ENCODE measurements around the gene DPP10.

Gene DPP10

DNA sequence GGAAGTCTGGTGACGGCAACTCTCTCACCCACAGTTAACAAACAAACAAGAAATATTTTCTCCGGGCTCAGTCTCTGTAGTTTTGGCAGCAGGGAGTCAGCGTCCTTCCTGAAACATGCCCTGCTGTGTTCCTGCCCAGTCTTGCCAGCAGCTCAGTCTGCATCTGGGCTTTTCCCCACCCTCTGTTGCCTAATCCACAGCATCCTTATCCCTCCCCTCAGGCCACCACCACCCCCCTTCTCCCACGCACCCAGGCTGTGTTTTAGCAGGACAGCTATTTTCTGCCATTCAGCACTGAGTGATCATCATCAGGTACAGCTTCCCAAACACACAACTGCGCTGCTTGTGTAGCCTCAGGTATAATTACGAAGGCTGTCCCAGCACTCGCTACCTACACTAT, 168.2 kb downstream of the DPP10 start:
- DNase-seq, result no peak

DNA sequence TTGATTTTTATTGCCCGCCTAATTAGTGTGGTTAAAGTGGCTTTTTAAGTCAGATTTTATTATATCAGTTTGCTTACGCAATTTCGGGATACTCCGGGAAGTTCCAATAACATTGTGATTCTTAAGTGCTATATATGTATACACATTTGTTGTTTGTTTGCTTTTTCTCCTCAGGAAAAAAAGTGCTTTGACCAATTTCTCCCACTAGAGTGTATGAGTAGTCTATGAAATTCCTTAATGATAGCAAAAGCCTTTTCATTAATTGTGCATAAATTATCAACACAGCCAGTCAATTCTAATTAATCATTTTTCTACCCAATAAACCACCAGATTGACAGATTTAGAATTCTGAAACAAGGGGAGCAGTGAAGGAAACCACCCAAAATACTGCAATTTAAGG, 172.2 kb downstream of the DPP10 start:
- no peak for DNase-seq

GRCh38 chr2:114628481-114628880, 186.0 kb downstream of the DPP10 start:
- DNase-seq, result no peak

DNA sequence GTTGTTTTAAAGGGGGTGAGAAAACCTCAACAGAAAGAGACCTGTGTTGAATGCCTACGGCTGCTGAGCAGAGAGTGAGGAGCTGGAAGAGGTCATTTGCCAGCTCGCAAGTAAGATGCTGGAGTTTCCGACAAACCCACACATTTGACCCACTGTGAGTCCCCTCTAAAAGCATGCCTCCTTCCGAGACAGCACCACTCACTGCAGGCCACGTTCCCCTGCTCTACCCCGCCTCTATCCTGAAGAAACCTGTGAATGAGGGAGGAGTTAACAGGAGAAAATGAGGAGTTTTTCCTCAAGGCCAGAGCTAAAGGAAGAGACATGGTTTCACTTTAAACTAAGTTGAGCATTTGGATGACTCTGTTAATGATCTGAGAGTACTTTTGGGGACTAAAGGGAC, 188.7 kb downstream of the DPP10 start:
- DNase-seq, result no peak

- DNase-seq, result no peak
Observed at GRCh38 chr2:114642166-114642770, 199.8 kb downstream of the DPP10 start.

DNA sequence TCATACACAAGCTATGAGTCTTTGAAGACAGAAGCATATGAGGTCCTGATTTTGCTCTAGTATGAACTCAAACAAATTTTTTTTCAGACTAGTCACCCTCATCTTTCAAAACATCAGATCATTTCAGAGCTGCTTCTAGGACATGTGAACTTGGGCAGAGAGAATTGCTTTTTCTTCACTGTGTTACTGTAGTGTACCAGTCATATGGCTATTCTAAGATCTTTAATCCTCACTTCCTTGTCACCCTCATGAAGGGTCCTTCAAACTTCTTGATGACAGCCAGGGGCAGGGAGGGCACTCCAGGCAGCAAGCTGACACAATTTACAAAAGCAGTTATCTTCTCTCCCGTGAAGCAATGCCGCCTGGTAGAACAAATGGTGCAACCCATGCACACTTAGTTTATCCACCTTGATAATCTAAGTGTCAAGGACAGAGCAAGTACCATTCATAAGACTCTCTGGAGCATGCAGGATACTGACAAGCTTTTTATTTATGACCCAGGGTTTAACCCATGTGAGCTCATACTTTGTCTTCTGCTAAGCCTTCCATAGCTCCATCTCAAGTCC, 200.6 kb downstream of the DPP10 start:
- DNase-seq, result no peak

DNA sequence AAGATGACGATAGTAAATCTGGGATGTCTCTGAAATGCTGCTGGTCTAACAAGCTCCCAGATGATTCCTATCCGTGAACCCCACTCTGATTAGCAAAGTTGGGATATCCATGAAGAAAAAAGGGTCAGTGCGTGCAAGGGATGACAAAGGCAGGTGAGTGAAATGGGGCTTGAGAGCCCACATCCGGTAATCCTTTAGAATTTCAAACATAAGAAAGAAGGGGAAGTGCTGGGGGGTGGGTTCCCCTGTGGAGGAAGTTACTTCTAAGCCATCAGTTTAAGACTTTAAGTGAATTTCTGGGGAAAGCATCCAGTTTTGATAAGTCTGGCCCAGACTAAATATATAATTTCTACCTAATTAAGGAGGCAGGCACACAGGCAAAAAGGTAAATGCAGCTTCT, 209.5 kb downstream of the DPP10 start:
- no peak for DNase-seq

- DNase-seq, result no peak
Observed at GRCh38 chr2:114659880-114660279, 217.4 kb downstream of the DPP10 start.

DNA sequence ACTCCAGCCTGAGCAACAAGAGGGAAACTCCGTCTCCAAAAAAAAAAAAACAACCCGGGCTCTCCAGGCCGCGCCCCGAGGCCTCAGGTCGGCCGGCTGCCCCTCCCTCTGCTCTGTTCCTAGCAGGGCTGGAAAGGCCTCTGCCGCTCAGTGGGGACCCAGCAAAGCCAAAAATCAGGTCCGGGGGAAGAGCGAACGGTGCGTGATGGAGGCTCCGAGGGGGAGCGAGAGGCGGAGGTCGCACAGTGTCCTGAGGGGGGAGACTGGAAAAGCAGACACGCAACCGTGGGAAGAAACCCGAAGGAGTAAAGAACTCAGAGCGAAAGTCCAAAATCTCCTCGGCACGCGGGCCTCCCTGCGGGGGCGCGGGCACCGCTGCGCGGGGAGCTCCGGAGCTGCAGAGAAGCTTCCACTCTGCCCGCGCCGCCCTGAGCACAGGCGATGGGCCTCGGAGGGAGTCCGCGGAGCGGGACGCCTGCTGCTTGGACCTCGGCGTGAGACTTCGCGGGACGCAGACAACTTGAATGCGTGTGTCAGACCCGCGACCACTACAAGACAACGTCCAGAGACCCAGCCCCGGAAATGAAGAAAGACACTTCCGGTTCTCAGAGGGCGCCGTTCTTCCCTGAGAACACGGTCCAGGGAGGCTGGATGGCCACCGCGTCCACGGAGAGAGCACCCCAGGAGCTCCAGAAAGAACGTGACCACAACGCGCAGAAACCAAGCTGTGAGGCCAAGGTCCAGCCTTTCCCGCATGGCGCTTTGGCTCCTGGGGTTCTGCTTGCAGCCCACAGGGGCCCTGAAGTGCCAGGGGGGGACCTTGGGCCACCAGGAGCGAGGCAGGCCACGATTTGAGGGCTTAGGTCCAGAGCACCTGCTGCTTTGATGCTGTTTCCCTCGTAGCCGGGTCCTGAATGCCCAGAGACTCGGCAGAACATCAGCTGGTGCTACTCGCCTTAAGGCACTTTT, 219.8 kb downstream of the DPP10 start:
- DNase-seq, result no peak

GRCh38 chr2:114668415-114668814, 226.0 kb downstream of the DPP10 start:
- no peak for DNase-seq

DNA sequence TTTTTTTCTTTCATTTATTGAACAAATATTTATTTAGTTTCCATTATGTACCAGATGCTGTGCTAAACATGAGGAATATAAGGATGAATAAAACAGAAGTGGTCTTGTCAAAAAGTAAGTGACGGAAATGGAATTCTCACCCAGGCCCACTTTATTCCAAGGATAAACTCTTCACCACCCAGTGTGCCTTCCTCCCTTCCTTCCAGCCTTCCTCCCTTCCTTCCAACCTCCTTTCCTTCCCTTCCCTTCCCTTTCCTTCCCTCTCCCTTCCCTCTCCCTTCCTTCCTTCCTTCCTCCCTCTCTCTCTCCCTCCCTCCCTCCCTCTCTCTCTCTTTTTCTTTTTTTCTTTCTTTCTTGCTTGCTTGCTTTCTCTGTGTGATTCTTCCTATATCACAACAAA, 240.8 kb downstream of the DPP10 start:
- DNase-seq, result no peak

DNA sequence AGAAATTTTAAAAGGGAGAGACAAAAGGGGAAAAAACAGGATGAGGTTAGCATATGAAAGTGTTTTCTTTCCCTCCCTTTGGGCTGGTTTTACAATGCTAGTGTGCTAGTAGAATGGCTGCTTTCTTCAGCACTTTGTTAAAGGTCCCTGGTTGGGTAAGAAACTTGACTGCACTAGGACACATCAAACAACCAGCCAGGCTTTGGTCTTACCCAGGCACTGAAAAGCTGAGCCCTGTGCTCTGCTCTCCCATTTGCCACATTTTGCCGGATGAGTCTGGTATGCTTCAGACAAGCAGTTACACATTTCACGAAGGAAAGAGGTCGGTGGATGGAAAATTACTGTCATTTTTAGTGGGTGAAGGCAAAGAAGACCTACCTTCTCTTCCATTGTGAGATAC, 242.0 kb downstream of the DPP10 start:
- DNase-seq, result no peak

DNA sequence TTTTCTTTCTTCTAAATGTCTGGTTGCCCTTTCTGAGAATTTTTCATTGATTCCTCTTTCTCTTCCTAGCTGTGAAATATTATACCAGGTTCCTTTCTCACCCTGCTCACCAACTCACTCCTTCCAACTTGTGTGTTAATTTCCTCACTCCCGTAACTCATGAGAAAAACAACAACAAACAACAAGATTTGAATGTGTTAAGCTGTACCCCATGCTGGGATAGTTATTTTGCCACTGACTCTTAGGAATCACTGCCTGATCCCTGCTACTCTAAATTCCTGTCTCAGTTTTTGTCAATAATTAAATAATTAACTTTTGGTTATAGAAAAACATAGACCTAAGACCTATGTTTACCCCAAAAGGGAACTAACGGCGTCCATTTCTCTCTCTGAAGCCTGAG, 242.7 kb downstream of the DPP10 start:
- DNase-seq, result no peak

- no peak for DNase-seq
Observed at GRCh38 chr2:114688241-114688640, 245.8 kb downstream of the DPP10 start.

DNA sequence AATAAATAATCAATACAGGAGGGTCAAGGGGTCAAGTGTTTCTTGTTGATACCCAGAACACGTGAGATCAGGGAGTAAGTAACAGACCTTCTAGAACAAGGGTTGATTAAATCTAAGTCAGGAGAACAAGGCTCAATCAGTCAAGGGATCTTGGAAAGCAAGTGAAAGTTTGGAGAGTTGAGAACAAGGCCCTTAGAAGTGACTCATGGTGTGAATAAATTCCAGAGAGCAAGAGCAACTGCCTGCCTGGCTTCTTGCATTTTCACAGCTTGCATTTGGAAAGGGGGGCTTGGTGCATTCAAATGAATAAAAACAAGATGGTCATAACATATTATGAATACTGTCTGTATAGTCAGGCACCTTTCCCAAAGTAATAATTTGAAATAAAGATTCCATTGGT, 256.1 kb downstream of the DPP10 start:
- DNase-seq, result no peak

DNA sequence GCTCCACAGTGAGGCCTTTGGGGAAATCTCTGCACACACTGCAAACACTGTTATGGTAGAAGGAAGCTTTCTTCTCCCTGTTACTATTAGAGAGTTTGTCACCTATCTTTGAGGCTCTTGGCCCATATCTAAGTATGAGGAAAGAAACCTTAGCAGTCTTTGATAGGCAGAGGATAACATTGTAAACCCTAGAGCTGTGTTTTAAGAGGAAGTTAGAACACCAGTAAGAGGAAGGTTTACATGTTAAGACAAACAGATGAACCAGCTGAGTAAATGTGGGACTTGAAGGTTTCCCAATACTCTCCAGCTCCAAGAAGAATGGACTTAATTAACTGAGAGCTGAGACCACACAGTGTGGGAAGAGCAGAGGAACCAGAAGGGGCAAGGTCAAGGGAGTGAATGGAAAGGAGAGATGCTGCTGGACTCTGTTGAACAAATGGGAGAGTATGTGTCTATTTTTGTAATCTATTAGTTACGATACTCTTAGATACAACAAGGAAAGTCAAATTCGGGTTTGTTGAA, 257.0 kb downstream of the DPP10 start:
- DNase-seq, result no peak

GRCh38 chr2:114700440-114700839, 258.0 kb downstream of the DPP10 start:
- no peak for DNase-seq

DNA sequence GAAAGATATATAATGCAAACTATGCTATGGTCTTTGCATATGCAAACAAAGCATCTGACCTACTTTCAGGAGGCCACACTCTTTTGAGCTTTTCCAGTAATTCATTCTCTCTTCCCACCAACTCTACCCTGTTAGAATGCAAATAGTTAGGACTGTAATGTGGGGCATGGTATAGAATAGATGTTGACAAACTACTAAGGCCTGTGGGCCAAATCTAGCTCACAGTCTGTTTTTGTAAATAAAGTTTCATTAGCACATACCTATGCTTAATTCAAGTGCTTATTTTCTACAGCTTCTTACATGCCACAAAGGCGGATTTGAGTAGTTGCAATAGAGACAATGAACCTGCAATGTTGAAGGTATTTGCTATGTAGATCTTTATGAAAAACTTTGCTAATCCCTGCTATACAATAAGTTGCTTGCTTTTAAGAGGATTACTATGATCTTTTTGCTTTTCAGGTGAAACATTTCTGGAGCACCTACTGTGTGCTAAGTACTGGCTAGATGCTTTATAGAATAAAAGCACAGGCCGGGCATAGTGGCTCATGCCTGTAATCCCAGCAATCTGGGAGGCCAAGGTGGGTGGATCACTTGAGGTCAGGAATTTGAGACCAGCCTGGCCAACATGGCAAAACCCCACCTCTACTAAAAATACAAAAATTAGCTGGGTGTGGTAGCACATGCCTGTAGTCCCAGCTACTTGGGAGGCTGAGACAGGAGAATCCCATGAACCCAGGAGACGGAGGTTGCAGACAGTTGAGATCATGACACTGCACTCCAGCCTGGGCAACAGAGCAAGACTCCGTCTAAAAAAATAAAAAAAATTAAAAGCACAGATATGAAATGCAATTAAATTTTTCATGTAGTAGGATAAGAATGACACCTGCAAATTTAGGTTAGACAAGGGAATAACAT, 267.8 kb downstream of the DPP10 start:
- DNase-seq, result no peak

GRCh38 chr2:114714313-114714712, 271.9 kb downstream of the DPP10 start:
- no peak for DNase-seq

GRCh38 chr2:114717049-114717448, 274.6 kb downstream of the DPP10 start:
- no peak for DNase-seq

- DNase-seq, result no peak
Observed at GRCh38 chr2:114724454-114724853, 282.0 kb downstream of the DPP10 start.

DNA sequence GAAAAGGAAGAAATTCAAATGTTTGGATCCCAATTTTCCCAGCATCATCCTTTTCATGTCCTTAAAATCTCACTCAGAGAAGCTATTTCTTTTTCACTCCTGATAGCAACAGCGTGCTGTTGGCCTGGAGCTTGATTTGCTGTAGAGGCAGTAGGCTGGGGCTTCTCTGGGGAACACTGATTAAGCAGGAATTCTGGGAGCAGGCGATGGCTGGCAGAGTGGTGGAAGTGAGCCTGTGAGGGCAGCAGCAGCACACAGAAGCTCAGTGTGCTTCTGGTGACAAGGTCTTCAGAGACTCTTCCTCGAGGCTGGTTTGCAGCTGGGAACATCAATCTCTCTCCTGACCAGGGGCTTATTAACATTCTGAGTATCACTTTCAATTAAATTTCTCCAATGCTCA, 284.6 kb downstream of the DPP10 start:
- no peak for DNase-seq

GRCh38 chr2:114728372-114728771, 285.9 kb downstream of the DPP10 start:
- DNase-seq, result no peak

Measured in activated CD4-positive, alpha-beta T cell treated with anti-CD3 and anti-CD28 coated beads, Interleukin-2, amount 50 U/mL, for 1 hour (primary cell).